SK-N-SH treated with all-trans-retinoic acid at 6 μM for 48 hours (cell line): ENCODE results near the gene PPP2R3C.

ENCODE experiments used
- CREB5 ChIP-seq: fragments of 250-450 bp; sonication (Bioruptor Pico); IDR thresholded peaks from 2 replicates; pipeline ENCODE4 v1.5.1; 2020; ENCODE audit warnings: low read depth, mild to moderate bottlenecking, moderate library complexity
- RARB ChIP-seq: fragments of 250-450 bp; sonication (Bioruptor Pico); IDR thresholded peaks from 2 replicates; pipeline ENCODE4 v1.8.0; 2021; ENCODE audit warnings: mild to moderate bottlenecking, moderate library complexity
- TOX ChIP-seq: fragments of 250-450 bp; sonication (Bioruptor Pico); IDR thresholded peaks from 2 replicates; pipeline ENCODE4 v1.8.0; 2021; ENCODE audit warnings: mild to moderate bottlenecking, moderate library complexity, borderline replicate concordance
- ZC3H10 ChIP-seq: fragments of 250-450 bp; sonication (Bioruptor Pico); IDR thresholded peaks from 2 replicates; pipeline ENCODE4 v1.5.1; 2021; ENCODE audit warnings: mild to moderate bottlenecking, moderate library complexity

- TF ChIP-seq ZC3H10 (no peak), TOX (CRISPR knock-in tag) (no peak), CREB5 (CRISPR knock-in tag) (no peak), RARB (CRISPR knock-in tag) (no peak)
Measured at GRCh38 chr14:35046048-35046750, 75.6 kb downstream of the PPP2R3C start, which contains the start of gene FAM177A1.
